Cardiac fibroblast (primary cell): ENCODE data around the gene TENM4.

Experiments
- DNase-seq, 2 donors: peaks; one replicate each; pipeline versions ENCODE4 v3.0.0 to v3.0.0-alpha.2; 2010; ENCODE audit warnings: low read depth in 2 of 2
- H3K4me3 ChIP-seq, 2 donors: replicated peaks in 1 of 2; 1 replicate in 1 of 2; 2 replicates in 1 of 2; pipeline ENCODE4 v1.5.1; 2011; ENCODE audit warnings: low read depth in 2 of 2, low read length in 2 of 2, mild to moderate bottlenecking in 2 of 2, moderate library complexity in 1 of 2
- CTCF ChIP-seq: IDR thresholded peaks from one replicate; pipeline ENCODE4 v1.5.1; 2011; ENCODE audit warnings: low read depth, mild to moderate bottlenecking, low read length, inconsistent platforms

TENM4 gene

GRCh38 chr11:79274636-79275331 lies 166.0 kb downstream of the TENM4 start:
- no peak overlapping the region for H3K4me3 ChIP-seq
- no peak for TF ChIP-seq CTCF
- peak in 1 of 2 donors; percentile 19 for DNase-seq

GRCh38 chr11:79273781-79274180 lies 167.0 kb downstream of the TENM4 start:
- DNase-seq = no peak
- TF ChIP-seq CTCF = no peak
- no peak overlapping the region for H3K4me3 ChIP-seq

- DNase-seq = no peak
- no peak overlapping the region for H3K4me3 ChIP-seq
- TF ChIP-seq CTCF = no peak
Measured at GRCh38 chr11:79269611-79270307, 171.1 kb downstream of the TENM4 start.

GRCh38 chr11:79266396-79266795 lies 174.4 kb downstream of the TENM4 start:
- no peak for DNase-seq
- H3K4me3 ChIP-seq = no peak overlapping the region
- no peak for TF ChIP-seq CTCF

- DNase-seq = peak; percentile 31 to 81
- no peak for TF ChIP-seq CTCF
Measured at GRCh38 chr11:79265756-79266322, 175.0 kb downstream of the TENM4 start.

GRCh38 chr11:79264284-79264683 lies 176.5 kb downstream of the TENM4 start:
- DNase-seq = no peak
- no peak for TF ChIP-seq CTCF
- no peak overlapping the region for H3K4me3 ChIP-seq

More at GRCh38 chr11:79265756-79266322, 175.0 kb downstream of the TENM4 start:
- no peak overlapping the region for H3K4me3 ChIP-seq
